Hepatocyte (in vitro differentiated cells): Measurements from ENCODE around the gene FTH1.

ENCODE experiments used
- CTCF ChIP-seq: fragments of 200-600 bp; sonication (generic); IDR thresholded peaks from 2 replicates; pipeline ENCODE4 v1.5.1; 2016; ENCODE audit warnings: antibody characterized with exemption, mild to moderate bottlenecking; ENCODE audit not compliant: poor library complexity
- EZH2 ChIP-seq: fragments of 200-600 bp; sonication (generic); IDR thresholded peaks from 2 replicates; pipeline ENCODE4 v1.6.1; 2016; ENCODE audit warnings: antibody characterized with exemption, mild to moderate bottlenecking, borderline replicate concordance

GRCh38 chr11:62004473-62004872 is 37.0 kb upstream of the FTH1 start:
- no peak for TF ChIP-seq CTCF
- TF ChIP-seq EZH2: no peak
